A549 treated with AZD9567 at 1 μM for 4 hours (cell line): ENCODE measurements around the gene ENOPH1. TPM values are rescaled to one million over a fixed set of nuclear protein-coding genes. Genes with fewer than 3 reads are reported as not detected.

ENCODE experiments used
- total RNA-seq: library from RNA; stranded (reverse); fragments of 200-300 nt; extraction: Qiagen RNA extraction; gene quantifications from 5 replicates; pipeline ENCODE4 v1.2.3, GENCODE V29; 2022; ENCODE audit not compliant: insufficient read depth

Gene ENOPH1
- 27.6 to 35.8 TPM (median 32.1 TPM) in 5 replicates for total RNA-seq

GRCh38 chr4:82430193-82430963 lies at the start of gene ENOPH1, which contains the start of gene HNRNPDL:
Gene ENOPH1, plus strand, starts transcription at chr4:82430590. Its CDS starts 240 bp downstream, at chr4:82430830.
Gene HNRNPDL, minus strand, starts transcription at chr4:82430462. Its CDS starts 772 bp downstream, at chr4:82429690.

Other genes starting within 250 kb of the ENOPH1 start
- gene HNRNPD, start 56.6 kb upstream of the ENOPH1 start, total RNA-seq, result 210 to 262 TPM (median 211 TPM) in 5 replicates
- gene HNRNPDL, start 128 bp upstream of the ENOPH1 start, total RNA-seq, result 181 to 336 TPM (median 244 TPM) in 5 replicates
- gene TMEM150C, start 131.4 kb downstream of the ENOPH1 start, total RNA-seq, result 0.65 to 1.6 TPM (median 1.1 TPM) in 5 replicates